M059J (cell line): ENCODE measurements around the gene PIK3C2G. TPM values are rescaled to one million over a fixed set of nuclear protein-coding genes. Genes with fewer than 3 reads are reported as not detected.
"Not testable (repeated sequence)": the region's sequence is repeated elsewhere in the genome, so short reads cannot be mapped to it uniquely, and the experiment has no call there.

Experiments
- DNase-seq: peaks from one replicate; pipeline ENCODE4 v3.0.0-alpha.2; 2012; ENCODE audit warnings: low read depth
- total RNA-seq: library from RNA; depleted of rRNA; stranded (reverse); fragments of >200 nt; shearing (Covaris generic); gene quantifications from 2 replicates; pipeline ENCODE4 v1.2.3, GENCODE V29; 2014

Gene PIK3C2G
- total RNA-seq, 1 experiment from 2014 or later, result 0.02 TPM

DNA sequence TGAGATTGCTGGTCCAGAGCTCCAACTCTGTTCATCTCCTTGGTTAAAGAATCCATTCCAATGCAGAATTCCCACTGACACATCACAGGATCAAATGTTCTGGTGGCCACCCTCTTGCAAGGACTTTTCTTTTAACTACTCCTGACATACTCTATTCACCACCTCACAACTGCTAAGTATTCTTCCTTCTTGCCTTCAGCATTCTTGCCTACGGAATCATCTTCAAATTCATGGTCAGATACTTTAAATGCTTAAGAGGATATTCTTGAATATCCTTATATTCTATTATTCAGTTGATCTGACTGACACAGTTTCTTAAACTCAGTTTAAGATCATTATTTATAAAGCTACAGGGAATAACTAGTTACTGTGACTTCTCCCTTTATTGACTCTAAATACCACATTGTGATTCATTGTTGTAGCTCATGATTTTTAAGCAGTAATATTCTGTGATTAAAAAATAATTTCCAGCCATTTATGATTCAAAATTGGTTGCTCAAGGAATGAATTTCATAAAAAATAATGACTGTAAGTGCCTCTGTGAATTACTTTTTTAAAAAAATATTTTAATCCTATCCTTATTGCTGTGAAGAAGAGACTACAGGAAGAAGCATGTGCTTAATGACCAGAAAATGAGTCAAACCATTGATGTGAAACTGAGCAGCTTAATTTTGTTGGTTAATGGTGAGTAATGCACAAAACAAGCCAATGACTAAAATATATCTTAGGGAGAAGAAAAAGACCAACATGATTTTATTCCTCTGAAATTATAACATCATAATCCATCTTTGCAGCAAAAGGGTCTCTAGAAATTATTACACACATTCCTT lies 207.1 kb downstream of the PIK3C2G start:
- peak; percentile 60 for DNase-seq

DNA sequence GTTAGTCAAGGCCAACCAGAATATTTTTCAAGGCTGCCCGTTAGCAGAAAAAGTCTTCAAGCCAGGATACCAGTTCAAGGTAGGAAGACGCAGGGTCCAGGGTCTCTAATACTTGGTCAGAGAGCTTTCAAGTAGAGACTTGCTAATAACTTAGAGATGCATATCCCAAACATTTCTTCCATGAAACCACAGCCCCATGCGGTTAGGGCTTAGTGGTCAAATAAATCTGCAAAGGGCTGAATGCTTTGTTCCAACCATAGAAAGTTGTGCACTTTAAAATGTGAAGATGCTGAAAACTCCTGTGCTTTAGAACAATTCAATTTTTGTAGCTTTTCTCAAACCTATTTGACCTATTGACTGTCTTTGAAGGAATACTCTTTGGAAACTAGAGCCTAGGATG lies 208.9 kb downstream of the PIK3C2G start:
- peak; percentile 44 for DNase-seq

GRCh38 chr12:18472304-18472703 lies 211.0 kb downstream of the PIK3C2G start:
- DNase-seq, result no peak

- no peak for DNase-seq
Measured at GRCh38 chr12:18472806-18473205, 211.5 kb downstream of the PIK3C2G start.

DNA sequence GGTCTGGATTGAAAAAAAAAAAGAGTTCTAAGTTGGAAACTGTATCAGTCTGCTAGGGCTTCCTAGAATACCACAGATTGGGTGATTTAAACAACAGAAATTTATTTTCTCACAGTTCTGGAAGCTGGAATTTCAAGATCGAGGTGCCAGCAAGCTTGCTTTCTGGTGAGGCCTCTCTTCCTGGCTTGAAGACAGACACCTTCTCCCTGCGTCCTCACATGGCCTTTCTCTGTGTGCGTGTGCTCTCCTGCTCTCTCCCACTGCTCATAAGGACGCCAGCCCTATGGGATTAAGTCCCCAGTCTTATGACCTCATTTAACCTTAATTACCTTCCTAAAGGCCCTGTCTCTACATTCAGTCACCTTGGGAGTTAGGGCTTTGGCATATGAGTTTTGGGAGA lies 215.5 kb downstream of the PIK3C2G start:
- DNase-seq, result peak; percentile 7

DNA sequence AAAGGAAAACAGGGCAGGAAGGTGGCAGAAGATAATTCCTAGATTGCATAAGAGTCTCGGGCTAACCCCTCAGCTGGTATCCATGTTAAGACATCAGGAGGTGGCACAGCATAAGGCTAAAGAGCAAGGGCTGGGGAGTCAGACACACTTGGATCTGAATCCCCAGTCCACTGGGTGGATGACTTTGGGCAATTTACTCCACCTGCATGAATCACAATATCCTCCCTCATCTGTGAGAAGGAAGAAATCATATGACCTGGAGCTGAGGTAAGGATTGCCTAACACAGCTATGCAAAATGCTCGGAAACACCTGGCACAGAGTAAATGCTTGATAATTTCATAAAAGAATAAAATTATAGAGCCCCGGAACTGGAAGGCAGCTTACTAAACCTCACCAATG lies 217.9 kb downstream of the PIK3C2G start:
- DNase-seq, result no peak

DNA sequence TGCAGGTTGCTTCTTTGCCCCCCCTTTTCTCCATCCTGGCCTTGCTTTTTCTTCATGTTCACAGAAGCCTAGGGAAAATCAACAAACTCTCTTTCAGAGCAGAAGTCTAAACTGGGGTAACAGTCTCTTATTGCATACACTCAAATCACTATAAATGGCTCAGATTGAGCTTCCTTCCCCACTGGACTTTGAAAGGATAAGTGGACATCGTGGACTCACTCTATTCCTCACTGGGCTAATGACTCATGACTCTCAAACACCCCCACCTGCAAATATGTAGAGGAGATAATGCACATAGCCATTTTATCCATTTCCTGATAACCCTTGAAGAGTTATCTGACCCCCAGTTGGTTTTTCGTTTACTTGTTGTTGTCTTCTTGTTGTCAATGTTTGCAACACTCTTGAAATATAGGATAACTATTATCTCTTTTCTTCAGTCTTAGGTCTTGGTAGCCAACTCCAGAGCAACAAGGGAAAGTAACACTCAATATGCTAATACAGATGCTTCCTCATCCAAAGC lies 221.3 kb downstream of the PIK3C2G start:
- no peak for DNase-seq

GRCh38 chr12:18483698-18484325 lies 222.5 kb downstream of the PIK3C2G start:
- DNase-seq, result no peak

- no peak for DNase-seq
Measured at GRCh38 chr12:18486036-18486435, 224.7 kb downstream of the PIK3C2G start.

DNA sequence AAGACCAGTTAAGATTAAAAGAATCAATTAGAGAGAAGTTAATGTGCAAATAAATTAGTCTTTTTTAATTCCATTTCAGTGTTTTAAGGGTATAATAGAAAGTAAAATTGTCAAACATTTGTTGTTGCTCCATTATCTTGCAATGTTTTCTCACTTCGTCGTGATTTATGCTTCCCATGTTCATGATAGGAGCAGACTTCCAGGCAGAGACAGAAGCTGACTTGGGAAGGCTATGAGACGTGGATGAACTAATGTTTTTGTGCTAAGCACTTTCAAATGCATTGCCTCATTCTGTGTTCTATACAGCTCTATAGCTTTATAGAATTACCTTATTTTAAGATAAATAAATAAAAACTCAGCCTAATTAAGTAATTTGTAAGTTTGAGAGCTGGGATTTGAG lies 226.2 kb downstream of the PIK3C2G start:
- no peak for DNase-seq

- no peak for DNase-seq
Measured at GRCh38 chr12:18492372-18493025, 231.2 kb downstream of the PIK3C2G start.

DNA sequence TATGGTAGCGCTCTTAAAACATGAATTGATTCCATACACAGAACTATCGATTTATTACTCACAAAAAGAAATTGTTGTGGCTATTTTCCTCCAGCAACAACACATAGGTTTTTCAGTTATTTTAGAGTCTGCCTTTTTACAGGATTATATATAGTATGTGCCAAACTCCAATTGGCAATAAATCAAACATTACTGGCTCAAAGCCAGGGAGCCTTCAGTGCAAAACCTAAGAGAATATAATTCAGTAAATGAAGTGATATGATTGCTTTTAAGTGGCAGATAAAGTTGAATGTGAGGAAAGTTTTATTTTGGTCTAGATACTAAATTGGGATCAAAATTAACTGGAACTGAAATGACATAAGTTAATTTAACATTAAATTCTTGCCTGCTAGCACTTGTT lies 234.8 kb downstream of the PIK3C2G start:
- DNase-seq, result no peak

DNA sequence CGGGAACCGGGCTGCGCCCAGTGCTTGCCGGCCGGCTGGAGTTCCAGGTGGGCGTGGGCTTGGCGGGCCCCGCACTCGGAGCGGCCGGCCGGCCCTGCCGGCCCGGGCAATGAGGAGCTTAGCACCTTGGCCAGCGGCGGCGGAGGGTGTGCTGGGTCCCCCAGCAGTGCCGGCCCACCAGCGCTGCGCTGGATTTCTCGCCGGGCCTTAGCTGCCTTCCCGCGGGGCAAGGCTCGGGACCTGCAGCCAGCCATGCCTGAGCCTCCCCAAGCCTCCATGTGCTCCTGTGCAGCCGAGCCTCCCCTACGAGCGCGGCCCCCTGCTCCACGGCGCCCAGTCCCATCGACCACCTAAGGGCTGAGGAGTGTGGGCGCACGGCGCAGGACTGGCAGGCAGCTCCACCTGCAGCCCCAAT lies 238.8 kb downstream of the PIK3C2G start:
- not testable (repeated sequence) for DNase-seq

DNA sequence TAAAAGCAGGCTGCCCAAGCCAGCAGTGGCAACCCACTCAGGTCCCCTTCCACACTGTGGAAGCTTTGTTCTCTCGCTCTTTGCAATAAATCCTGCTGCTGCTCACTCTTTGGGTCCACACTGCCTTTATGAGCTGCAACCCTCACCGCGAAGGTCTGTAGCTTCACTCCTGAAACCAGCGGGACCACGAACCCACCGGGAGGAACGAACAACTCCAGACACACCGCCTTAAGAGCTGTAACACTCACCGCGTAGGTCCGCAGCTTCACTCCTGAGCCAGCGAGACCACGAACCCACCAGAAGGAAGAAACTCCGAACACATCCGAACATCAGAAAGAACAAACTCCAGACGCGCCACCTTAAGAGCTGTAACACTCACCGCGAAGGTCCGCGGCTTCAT lies 239.4 kb downstream of the PIK3C2G start:
- DNase-seq, result not testable (repeated sequence)

- DNase-seq, result no peak
Measured at GRCh38 chr12:18502422-18502968, 241.2 kb downstream of the PIK3C2G start.

GRCh38 chr12:18521461-18521860 lies 260.1 kb downstream of the PIK3C2G start:
- no peak for DNase-seq

DNA sequence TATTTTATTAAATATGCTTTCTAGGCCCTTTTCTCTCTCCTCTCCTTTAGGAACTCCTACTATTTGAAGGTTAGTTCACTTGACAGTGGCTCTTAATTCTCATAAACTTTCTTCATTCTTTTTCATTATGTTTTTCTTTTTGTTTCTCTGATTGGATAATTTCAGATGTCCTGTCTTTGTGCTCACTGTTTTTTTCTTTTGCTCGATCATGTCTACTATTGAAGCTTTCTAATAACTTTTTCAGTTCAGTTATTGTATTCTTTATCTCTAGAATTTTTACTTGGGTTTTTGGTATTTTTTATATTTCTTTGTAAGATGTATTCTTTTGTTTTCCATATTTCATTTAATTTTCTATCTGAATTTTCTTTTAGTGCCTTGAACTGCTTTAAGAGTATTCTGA lies 261.5 kb downstream of the PIK3C2G start:
- no peak for DNase-seq

- DNase-seq, result not testable (repeated sequence)
Measured at GRCh38 chr12:18542497-18542896, 281.2 kb downstream of the PIK3C2G start.

- peak; percentile 2 for DNase-seq
Measured at GRCh38 chr12:18546399-18546798, 285.1 kb downstream of the PIK3C2G start.

DNA sequence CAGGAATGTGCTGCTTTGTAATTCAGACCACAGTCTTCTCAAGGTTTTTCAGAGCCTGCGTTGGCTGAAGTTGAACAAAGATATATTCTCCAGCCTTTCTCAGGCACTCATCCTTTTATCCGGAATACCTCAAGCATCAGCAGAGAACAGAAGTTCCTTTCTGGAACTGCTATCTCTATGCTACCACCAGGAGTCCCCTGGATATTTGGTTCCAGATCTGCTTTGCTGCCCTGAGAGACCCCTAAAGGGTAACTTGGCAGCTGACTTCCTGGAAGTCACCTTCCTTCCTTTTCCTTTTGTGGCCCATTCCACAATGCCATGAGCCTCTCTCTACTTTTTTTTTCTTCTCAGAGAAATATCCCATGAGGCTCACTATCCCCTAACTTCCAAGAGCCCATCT lies 288.3 kb downstream of the PIK3C2G start:
- no peak for DNase-seq

DNA sequence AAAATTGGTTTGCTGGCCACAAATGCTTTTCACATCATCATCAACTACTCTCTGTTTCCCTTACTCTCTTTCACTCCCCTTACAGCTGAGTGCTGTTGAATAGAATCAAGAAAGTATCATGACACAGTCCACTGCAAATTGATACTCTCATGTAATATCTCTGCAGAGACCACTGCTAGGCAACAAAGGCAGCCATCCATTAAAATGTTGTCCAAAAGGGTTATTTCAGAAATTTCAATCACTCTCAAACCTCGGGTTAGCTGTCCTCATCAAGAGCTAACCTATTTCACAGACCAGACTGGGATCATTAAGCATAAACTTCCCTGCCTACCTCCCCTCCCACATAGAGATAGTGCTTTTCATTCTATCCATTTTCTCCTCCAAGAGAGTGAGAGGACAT lies 289.8 kb downstream of the PIK3C2G start:
- no peak for DNase-seq

- no peak for DNase-seq
Measured at GRCh38 chr12:18551701-18552100, 290.4 kb downstream of the PIK3C2G start.
